Neural crest cell (in vitro differentiated cells): ENCODE measurements around the gene SH3BP1. TPM values are rescaled to one million over a fixed set of nuclear protein-coding genes. Genes with fewer than 3 reads are reported as not detected.

ENCODE experiments used
- DNase-seq: peaks from one replicate; pipeline ENCODE4 v3.0.0; 2021; ENCODE audit warnings: low read depth, mixed read lengths, low spot score
- H3K27ac Mint-ChIP-seq: one replicate; pipeline ENCODE4 v1.8.0; 2021; ENCODE audit warnings: mild to moderate bottlenecking, mixed read lengths; ENCODE audit not compliant: unreplicated experiment
- H3K27me3 Mint-ChIP-seq: 2 replicates; pipeline ENCODE4 v1.8.0; 2021; ENCODE audit warnings: low read depth, mild to moderate bottlenecking, mixed read lengths
- H3K36me3 Mint-ChIP-seq: 2 replicates; pipeline ENCODE4 v1.8.0; 2021; ENCODE audit warnings: low read depth, mild to moderate bottlenecking, mixed read lengths
- H3K4me1 Mint-ChIP-seq: 2 replicates; pipeline ENCODE4 v1.8.0; 2021; ENCODE audit warnings: mixed read lengths
- H3K4me3 Mint-ChIP-seq: one replicate; pipeline ENCODE4 v1.8.0; 2021; ENCODE audit warnings: mild to moderate bottlenecking, mixed read lengths
- H3K9me3 Mint-ChIP-seq: 2 replicates; pipeline ENCODE4 v1.8.0; 2021; ENCODE audit warnings: mixed read lengths
- total RNA-seq: library from RNA; stranded (reverse); gene quantifications from 2 replicates; pipeline ENCODE4 v1.2.1, GENCODE V29; 2021
- TF ChIP-seq, protein P1 (sequence below): fragments of 200-600 bp; sonication (generic); conservative IDR thresholded peaks from 2 replicates; pipeline ENCODE4 v1.5.0; 2021; ENCODE audit warnings: antibody characterized with exemption, mild to moderate bottlenecking

Gene SH3BP1
- total RNA-seq, 1 donor from 2014 or later = 36.4 TPM

- H3K4me3 Mint-ChIP-seq = peak within 1 kb of the TSS; percentile 94
- peak; percentile 98 for DNase-seq
- H3K27ac Mint-ChIP-seq = peak within 1 kb of the TSS; percentile 96
- no peaks in the 10 kb centered on the region for H3K36me3 Mint-ChIP-seq
- H3K9me3 Mint-ChIP-seq = no peaks in the 10 kb centered on the region
- TF ChIP-seq, protein P1, sequence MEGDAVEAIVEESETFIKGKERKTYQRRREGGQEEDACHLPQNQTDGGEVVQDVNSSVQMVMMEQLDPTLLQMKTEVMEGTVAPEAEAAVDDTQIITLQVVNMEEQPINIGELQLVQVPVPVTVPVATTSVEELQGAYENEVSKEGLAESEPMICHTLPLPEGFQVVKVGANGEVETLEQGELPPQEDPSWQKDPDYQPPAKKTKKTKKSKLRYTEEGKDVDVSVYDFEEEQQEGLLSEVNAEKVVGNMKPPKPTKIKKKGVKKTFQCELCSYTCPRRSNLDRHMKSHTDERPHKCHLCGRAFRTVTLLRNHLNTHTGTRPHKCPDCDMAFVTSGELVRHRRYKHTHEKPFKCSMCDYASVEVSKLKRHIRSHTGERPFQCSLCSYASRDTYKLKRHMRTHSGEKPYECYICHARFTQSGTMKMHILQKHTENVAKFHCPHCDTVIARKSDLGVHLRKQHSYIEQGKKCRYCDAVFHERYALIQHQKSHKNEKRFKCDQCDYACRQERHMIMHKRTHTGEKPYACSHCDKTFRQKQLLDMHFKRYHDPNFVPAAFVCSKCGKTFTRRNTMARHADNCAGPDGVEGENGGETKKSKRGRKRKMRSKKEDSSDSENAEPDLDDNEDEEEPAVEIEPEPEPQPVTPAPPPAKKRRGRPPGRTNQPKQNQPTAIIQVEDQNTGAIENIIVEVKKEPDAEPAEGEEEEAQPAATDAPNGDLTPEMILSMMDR = no peak
- no peaks in the 10 kb centered on the region for H3K27me3 Mint-ChIP-seq
- H3K4me1 Mint-ChIP-seq = peaks cover 40% of the 10 kb centered on the region
Observed at GRCh38 chr22:37658133-37659065, 18.9 kb downstream of the SH3BP1 start, which contains the start of gene PDXP. Gene PDXP (plus strand): TSS chr22:37658723. CDS start chr22:37658783, 60 bp downstream.

DNA sequence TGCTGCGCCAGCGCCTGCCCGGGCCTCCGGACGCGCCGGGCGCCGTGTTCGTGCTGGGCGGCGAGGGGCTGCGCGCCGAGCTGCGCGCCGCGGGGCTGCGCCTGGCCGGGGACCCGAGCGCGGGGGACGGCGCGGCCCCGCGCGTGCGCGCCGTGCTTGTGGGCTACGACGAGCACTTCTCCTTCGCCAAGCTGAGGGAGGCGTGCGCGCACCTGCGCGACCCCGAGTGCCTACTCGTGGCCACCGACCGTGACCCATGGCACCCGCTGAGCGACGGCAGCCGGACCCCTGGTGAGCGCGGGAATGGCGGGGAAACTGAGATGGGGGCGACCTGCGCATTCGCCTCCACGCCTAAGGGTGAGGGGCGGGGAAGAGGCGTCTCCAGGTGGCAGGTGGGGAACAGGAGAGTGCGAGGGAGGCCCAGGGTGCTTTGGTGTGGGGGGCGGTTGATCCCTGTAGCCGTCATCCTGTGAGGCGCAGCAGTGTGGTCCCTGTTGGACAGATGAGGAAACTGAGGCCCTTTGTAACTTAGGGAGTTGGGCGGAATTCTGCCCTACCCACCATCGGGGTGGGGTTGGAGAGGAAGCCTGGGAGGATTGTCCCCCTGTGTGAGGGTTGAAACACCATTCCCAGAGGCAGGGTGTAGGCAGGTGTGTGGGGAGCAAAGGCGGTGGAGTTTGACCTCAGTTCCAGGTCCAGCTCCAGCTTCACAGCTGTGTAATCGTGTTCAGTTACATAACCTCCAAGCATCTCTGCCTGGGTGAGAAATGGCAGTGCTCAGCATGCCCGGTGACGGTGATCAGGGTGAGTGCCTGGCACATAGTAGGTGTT is 19.8 kb downstream of the SH3BP1 start:
- peaks cover 41% of the 10 kb centered on the region for H3K4me1 Mint-ChIP-seq
- peak overlapping the region; percentile 86 for H3K4me3 Mint-ChIP-seq
- TF ChIP-seq, protein P1 = no peak
- no peaks in the 10 kb centered on the region for H3K36me3 Mint-ChIP-seq
- H3K27ac Mint-ChIP-seq = peak overlapping the region; percentile 67
- H3K27me3 Mint-ChIP-seq = no peaks in the 10 kb centered on the region
- H3K9me3 Mint-ChIP-seq = no peaks in the 10 kb centered on the region
- DNase-seq = no peak

DNA sequence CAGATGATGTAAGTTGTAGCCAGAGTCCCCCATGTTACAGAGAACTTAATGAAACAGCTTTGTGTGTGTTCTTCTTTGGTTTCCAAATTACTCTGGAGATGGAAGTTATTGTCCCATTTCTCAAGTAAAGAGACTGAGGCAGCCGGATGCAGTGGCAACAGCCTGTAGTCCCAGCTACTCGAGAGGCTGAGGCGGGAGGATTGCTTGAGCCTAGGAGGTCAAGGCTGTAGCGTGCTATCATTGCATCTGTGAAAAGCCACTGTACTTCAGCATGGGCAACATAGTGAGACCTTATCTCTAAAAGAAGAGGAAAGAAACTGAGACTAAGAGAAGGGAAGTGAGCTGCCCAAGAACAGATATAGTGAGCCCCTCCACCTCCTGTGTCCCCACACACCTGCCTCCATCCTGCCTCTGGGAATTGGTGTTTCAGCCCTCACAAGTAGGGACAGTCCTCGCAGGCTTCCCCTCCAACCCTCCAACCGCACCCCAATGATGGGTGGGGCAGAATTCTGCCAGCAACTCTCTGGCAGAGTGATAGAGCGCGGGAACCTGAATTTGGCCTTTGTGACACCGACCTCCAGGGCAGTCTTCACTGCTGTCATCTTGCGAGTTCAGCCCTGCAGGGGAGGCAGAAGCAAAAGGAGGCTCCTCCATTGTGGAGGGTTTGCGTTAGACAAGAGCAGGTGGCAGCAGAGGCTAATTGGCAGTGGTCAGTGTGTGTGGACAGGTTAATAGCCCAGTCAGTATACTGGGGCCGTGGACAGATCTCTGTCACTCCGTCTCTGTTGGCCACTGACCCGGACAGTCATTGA is 20.6 kb downstream of the SH3BP1 start:
- H3K9me3 Mint-ChIP-seq = no peaks in the 10 kb centered on the region
- TF ChIP-seq, protein P1 = no peak
- peak overlapping the region; percentile 86 for H3K4me3 Mint-ChIP-seq
- no peak for DNase-seq
- H3K27ac Mint-ChIP-seq = peak overlapping the region; percentile 67
- peaks cover 4% of the 10 kb centered on the region for H3K36me3 Mint-ChIP-seq
- no peaks in the 10 kb centered on the region for H3K27me3 Mint-ChIP-seq
- H3K4me1 Mint-ChIP-seq = peaks cover 50% of the 10 kb centered on the region

DNA sequence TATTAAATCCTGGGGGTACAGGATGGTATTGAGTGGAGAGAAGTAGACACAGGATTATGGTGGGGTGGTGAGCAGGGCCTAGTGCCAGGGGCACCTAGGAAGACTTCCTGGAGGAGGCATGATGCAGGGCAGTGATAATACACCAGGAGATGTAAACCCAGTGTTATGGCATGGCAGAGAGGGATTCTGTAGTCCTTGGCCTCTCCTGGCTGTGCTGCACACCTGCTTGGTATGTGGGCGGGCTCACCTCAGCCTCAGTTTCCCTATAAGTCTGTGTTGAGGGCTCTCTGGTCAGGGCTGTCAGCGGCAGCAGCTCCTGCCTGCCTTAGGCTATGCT is 21.2 kb downstream of the SH3BP1 start:
- H3K4me1 Mint-ChIP-seq = peaks cover 51% of the 10 kb centered on the region
- H3K27me3 Mint-ChIP-seq = no peaks in the 10 kb centered on the region
- DNase-seq = no peak
- H3K27ac Mint-ChIP-seq = no peak overlapping the region
- H3K36me3 Mint-ChIP-seq = peaks cover 4% of the 10 kb centered on the region
- peak overlapping the region; percentile 86 for H3K4me3 Mint-ChIP-seq
- H3K9me3 Mint-ChIP-seq = no peaks in the 10 kb centered on the region
- TF ChIP-seq, protein P1 = no peak
